G401.6 (cell line): ENCODE data around the gene CNPY1.

Experiments
- FAIRE-seq: peaks from 2 replicates; lab custom pipeline; 2012; peaks lifted over from hg19 to GRCh38; lab: Jason Lieb, UNC

CNPY1 gene

GRCh38 chr7:155453296-155454182 is 92.8 kb downstream of the CNPY1 start:
- no peak for FAIRE-seq

GRCh38 chr7:155452505-155453295 is 93.7 kb downstream of the CNPY1 start:
- no peak for FAIRE-seq

- FAIRE-seq = no peak
Measured at GRCh38 chr7:155451840-155452239, 94.5 kb downstream of the CNPY1 start.
